Esophagus muscularis mucosa (tissue), 4 donors: ENCODE results near the gene SMTNL1.

Experiments
- EP300 ChIP-seq: sonication (generic); formaldehyde crosslinking; IDR thresholded peaks from one replicate; pipeline ENCODE4 v1.6.1; 2017; ENCODE audit warnings: antibody characterized with exemption
- POLR2A ChIP-seq: fragments of 450-650 bp; IDR thresholded peaks from one replicate; pipeline ENCODE4 v1.6.1; 2017; ENCODE audit warnings: antibody characterized with exemption, moderate library complexity, mild to moderate bottlenecking, low read depth
- POLR2AphosphoS5 ChIP-seq, 2 donors: sonication (generic); formaldehyde crosslinking; IDR thresholded peaks; one replicate each; pipeline ENCODE4 v1.6.1; 2017; ENCODE audit warnings: antibody characterized with exemption in 2 of 2
- TF ChIP-seq, protein P1 (sequence below), 3 experiments: fragments of 200-600 bp in 2 of 3; fragments of 450-650 bp in 1 of 3; sonication (generic) in 2 of 3; IDR thresholded peaks; one replicate each; pipeline ENCODE4 v1.5.1; 2017 to 2019; ENCODE audit warnings: antibody characterized with exemption in 3 of 3, mild to moderate bottlenecking in 2 of 3, moderate library complexity in 1 of 3

GRCh38 chr11:57536947-57537619 lies at the start of gene SMTNL1:
- no peak for TF ChIP-seq POLR2AphosphoS5 (IDR thresholded peaks at IDR 0.05)
- TF ChIP-seq, protein P1, sequence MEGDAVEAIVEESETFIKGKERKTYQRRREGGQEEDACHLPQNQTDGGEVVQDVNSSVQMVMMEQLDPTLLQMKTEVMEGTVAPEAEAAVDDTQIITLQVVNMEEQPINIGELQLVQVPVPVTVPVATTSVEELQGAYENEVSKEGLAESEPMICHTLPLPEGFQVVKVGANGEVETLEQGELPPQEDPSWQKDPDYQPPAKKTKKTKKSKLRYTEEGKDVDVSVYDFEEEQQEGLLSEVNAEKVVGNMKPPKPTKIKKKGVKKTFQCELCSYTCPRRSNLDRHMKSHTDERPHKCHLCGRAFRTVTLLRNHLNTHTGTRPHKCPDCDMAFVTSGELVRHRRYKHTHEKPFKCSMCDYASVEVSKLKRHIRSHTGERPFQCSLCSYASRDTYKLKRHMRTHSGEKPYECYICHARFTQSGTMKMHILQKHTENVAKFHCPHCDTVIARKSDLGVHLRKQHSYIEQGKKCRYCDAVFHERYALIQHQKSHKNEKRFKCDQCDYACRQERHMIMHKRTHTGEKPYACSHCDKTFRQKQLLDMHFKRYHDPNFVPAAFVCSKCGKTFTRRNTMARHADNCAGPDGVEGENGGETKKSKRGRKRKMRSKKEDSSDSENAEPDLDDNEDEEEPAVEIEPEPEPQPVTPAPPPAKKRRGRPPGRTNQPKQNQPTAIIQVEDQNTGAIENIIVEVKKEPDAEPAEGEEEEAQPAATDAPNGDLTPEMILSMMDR (IDR thresholded peaks at IDR 0.05), result no peak
- TF ChIP-seq POLR2A, result no peak
- TF ChIP-seq EP300, result no peak
